Lower lobe of right lung (tissue), 2 donors: ENCODE measurements around the gene TMEM169. TPM values are rescaled to one million over a fixed set of nuclear protein-coding genes. Genes with fewer than 3 reads are reported as not detected.
A peak's percentile ranks its signal among the peaks of the same experiment; 100 is the strongest.

Source experiments
- ATAC-seq, 2 donors: fragments of 200-7000 bp; cut with Tn5 transposase; one replicate each; pipeline ENCODE4 v1.9.1; 2020 to 2022; ENCODE audit warnings: mild to moderate bottlenecking in 2 of 2, moderate library complexity in 2 of 2
- DNase-seq: peaks from one replicate; pipeline ENCODE4 v3.0.0-alpha.2; 2020
- H3K27ac ChIP-seq: fragments of 200-600 bp; one replicate; pipeline ENCODE4 v1.8.0; 2022
- H3K27me3 ChIP-seq: fragments of 200-600 bp; one replicate; pipeline ENCODE4 v1.8.0; 2022; ENCODE audit warnings: low read depth
- H3K36me3 ChIP-seq: fragments of 200-600 bp; one replicate; pipeline ENCODE4 v1.8.0; 2022; ENCODE audit warnings: mild to moderate bottlenecking
- H3K4me1 ChIP-seq: fragments of 200-600 bp; one replicate; pipeline ENCODE4 v1.8.0; 2022
- H3K4me3 ChIP-seq: fragments of 200-600 bp; one replicate; pipeline ENCODE4 v1.8.0; 2022; ENCODE audit warnings: mild to moderate bottlenecking
- H3K9me3 ChIP-seq: fragments of 200-600 bp; one replicate; pipeline ENCODE4 v1.8.0; 2022
- intact Hi-C: fragments of 100-400 bp; cut with DNase I; formaldehyde crosslinking; loops from one replicate; pipeline ENCODE4 v1.11.0; 2022
- total RNA-seq: library from RNA; stranded (reverse); fragmentation: NEBNext Ultra II Directional; extraction: Animal tissue kit (Norgen Biotek cat#: 25700); gene quantifications from one replicate; pipeline ENCODE4 v1.2.1, GENCODE V29; 2021
- TF ChIP-seq, protein P1 (sequence below): fragments of 200-600 bp; IDR thresholded peaks from one replicate; pipeline ENCODE4 v1.8.0; 2022; ENCODE audit warnings: antibody characterized with exemption, mild to moderate bottlenecking
- donor health status: DM: no; HTN: yes; CAD: no; lungs with severe emphysema.

Gene TMEM169
- total RNA-seq, 1 donor from 2014 or later: 1.2 TPM

GRCh38 chr2:216082805-216083204 lies 1.1 kb downstream of the TMEM169 start:
- ATAC-seq: peak in 1 of 2 donors; percentile 40
- peaks cover 26% of the 10 kb centered on the region for H3K4me1 ChIP-seq
- intact Hi-C loops: no loop called here
- TF ChIP-seq, protein P1, sequence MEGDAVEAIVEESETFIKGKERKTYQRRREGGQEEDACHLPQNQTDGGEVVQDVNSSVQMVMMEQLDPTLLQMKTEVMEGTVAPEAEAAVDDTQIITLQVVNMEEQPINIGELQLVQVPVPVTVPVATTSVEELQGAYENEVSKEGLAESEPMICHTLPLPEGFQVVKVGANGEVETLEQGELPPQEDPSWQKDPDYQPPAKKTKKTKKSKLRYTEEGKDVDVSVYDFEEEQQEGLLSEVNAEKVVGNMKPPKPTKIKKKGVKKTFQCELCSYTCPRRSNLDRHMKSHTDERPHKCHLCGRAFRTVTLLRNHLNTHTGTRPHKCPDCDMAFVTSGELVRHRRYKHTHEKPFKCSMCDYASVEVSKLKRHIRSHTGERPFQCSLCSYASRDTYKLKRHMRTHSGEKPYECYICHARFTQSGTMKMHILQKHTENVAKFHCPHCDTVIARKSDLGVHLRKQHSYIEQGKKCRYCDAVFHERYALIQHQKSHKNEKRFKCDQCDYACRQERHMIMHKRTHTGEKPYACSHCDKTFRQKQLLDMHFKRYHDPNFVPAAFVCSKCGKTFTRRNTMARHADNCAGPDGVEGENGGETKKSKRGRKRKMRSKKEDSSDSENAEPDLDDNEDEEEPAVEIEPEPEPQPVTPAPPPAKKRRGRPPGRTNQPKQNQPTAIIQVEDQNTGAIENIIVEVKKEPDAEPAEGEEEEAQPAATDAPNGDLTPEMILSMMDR: no peak
- H3K27ac ChIP-seq: no peak overlapping the region
- peak; percentile 73 for DNase-seq
- H3K4me3 ChIP-seq: peak overlapping the region; percentile 74
- no peaks in the 10 kb centered on the region for H3K9me3 ChIP-seq
- H3K27me3 ChIP-seq: no peaks in the 10 kb centered on the region
- H3K36me3 ChIP-seq: no peaks in the 10 kb centered on the region

DNA sequence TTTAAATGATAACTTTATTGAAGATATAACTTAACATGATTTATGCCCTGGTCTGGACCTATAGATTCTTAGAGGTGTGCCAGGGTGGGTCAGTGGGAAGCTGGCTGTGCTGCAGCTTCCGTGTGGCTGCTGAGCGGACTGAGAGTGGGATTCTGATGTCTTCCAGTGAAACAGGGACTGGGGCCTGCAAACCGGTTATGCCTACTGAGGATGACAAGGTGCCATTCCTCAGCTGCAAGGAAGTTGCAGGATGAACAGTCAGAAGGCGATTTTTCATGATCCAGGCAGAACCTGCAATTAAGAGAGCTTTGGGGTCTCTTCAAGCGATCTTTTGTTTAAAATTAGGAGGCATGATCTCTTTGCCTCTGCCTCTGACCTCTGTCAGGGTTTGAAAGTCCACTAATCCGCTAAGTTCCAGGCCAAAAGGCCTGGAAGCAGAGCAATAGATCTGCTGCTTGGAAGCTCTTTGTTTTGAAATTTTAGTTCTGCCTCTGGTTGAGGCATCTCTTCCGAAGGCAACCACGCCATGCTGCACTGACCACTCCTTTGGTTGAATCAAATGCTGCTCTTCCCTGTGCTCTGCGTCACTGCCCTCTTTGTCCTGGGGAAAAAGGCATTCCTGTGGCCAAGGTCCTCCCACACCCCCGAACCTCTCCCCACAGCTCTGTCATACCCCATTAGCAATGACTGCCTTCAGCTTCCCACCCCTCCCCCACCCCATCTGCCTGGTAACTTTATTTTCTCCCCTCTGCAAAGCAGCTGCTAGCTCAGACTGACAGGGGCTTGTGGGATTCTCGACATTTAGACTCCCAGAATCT lies 2.0 kb downstream of the TMEM169 start:
- peaks cover 20% of the 10 kb centered on the region for H3K4me1 ChIP-seq
- H3K4me3 ChIP-seq: no peak overlapping the region
- ATAC-seq: no peak
- no peak for DNase-seq
- H3K36me3 ChIP-seq: no peaks in the 10 kb centered on the region
- no peaks in the 10 kb centered on the region for H3K9me3 ChIP-seq
- intact Hi-C loops: no loop called here
- no peak overlapping the region for H3K27ac ChIP-seq
- TF ChIP-seq, protein P1: no peak
- no peaks in the 10 kb centered on the region for H3K27me3 ChIP-seq

- no peak for DNase-seq
- no peaks in the 10 kb centered on the region for H3K36me3 ChIP-seq
- no peaks in the 10 kb centered on the region for H3K9me3 ChIP-seq
- H3K27me3 ChIP-seq: no peaks in the 10 kb centered on the region
- H3K4me3 ChIP-seq: no peak overlapping the region
- intact Hi-C loops: no loop called here
- TF ChIP-seq, protein P1: no peak
- peaks cover 19% of the 10 kb centered on the region for H3K4me1 ChIP-seq
- no peak overlapping the region for H3K27ac ChIP-seq
- no peak for ATAC-seq
These were observed 2.8 kb downstream of the TMEM169 start for GRCh38 chr2:216084547-216084946.

DNA sequence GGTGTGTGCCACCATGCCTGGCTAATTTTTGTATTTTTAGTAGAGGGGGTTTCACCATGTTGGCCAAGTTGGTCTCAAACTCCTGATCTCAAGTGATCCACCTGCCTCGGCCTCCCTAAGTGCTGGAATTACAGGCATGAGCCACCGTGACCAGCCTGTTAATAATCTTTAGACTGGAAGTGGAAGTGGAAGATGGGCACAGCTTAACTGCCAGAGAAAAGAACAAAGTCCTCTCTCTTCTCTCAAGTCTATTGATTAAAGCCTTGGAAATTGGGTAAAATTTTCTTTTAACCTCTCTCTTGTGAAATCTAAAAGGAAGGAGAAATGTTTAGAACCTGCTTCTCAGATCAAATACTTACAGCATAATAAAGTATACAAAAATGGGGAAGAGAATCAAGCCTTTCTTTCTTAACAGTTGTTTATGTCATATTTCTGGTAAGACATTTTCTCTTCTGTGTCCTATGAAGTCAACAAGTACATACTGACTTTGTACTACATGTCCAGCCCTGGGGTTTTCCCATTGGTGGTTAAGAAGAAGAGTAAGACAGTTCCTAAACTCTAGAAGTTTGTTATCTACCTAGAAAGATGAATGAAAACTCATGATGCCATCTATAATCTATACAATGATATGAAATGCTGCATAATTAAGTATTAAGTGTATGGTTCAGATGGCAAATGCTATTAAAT lies 4.6 kb downstream of the TMEM169 start:
- no peak overlapping the region for H3K27ac ChIP-seq
- no peaks in the 10 kb centered on the region for H3K9me3 ChIP-seq
- ATAC-seq: no peak

DNA sequence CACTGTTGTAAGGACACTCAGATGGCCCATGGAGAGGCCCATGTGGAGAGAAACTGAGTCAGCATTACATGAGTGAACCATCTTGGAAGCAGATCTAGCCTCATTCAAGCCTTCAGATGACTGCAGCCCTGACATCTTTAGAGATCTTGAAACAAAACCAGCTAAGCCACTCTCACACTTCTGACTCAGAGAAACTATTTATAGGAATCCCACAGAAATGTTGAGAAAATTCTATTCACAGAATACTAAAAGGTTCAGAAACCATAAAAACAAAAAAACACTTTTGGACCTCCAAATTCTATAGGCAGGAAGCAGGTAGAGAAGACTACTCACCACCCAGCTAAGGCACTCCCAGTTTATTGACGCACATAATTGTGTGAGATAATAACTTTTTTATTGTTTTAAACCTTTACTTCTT lies 8.7 kb downstream of the TMEM169 start:
- H3K9me3 ChIP-seq: no peaks in the 10 kb centered on the region
- intact Hi-C loops: no loop called here
- no peak overlapping the region for H3K27ac ChIP-seq
- no peaks in the 10 kb centered on the region for H3K36me3 ChIP-seq
- no peak for DNase-seq
- H3K4me1 ChIP-seq: no peaks in the 10 kb centered on the region
- no peak for ATAC-seq
- TF ChIP-seq, protein P1: no peak
- H3K4me3 ChIP-seq: no peak overlapping the region
- H3K27me3 ChIP-seq: no peaks in the 10 kb centered on the region

More for the DNA sequence above, 4.6 kb downstream of the TMEM169 start:
- no peak for DNase-seq
- TF ChIP-seq, protein P1: no peak
- intact Hi-C loops: no loop called here
- Histone ChIP-seq H3K4me1 (peaks cover 7% of the 10 kb centered on the region), H3K4me3 (no peak overlapping the region), H3K27me3 (no peaks in the 10 kb centered on the region), H3K36me3 (no peaks in the 10 kb centered on the region)
